ENCODE measurements around the gene SETBP1.

Gene SETBP1

GRCh38 chr18:44685296-44685695 lies 4.6 kb downstream of the SETBP1 start:
- TF ChIP-seq CTCF (IDR thresholded peaks at IDR 0.05; ENCODE audit: insufficient read depth, low read depth, low read length, missing control alignments) = no peak
- no peak overlapping the region for H3K4me3 ChIP-seq (ENCODE audit: low read depth, low read length)
- no peak for DNase-seq (ENCODE audit: low read depth)

GRCh38 chr18:44686156-44686555 lies 5.5 kb downstream of the SETBP1 start:
- DNase-seq (ENCODE audit: low read depth) = no peak
- TF ChIP-seq CTCF (IDR thresholded peaks at IDR 0.05; ENCODE audit: insufficient read depth, low read depth, low read length, missing control alignments) = no peak
- H3K4me3 ChIP-seq (ENCODE audit: low read depth, low read length) = no peak overlapping the region

GRCh38 chr18:44687421-44687820 lies 6.7 kb downstream of the SETBP1 start:
- no peak for DNase-seq (ENCODE audit: low read depth)
- no peak for TF ChIP-seq CTCF (IDR thresholded peaks at IDR 0.05; ENCODE audit: insufficient read depth, low read depth, low read length, missing control alignments)

GRCh38 chr18:44689736-44690135 lies 9.0 kb downstream of the SETBP1 start:
- no peak overlapping the region for H3K4me3 ChIP-seq (ENCODE audit: low read depth, low read length)
- no peak for TF ChIP-seq CTCF (IDR thresholded peaks at IDR 0.05; ENCODE audit: insufficient read depth, low read depth, low read length, missing control alignments)
- DNase-seq (ENCODE audit: low read depth) = no peak

More at GRCh38 chr18:44687421-44687820, 6.7 kb downstream of the SETBP1 start:
- H3K4me3 ChIP-seq (ENCODE audit: low read depth, low read length) = no peak overlapping the region

GRCh38 chr18:44691148-44691925 lies 10.6 kb downstream of the SETBP1 start:
- no peak for TF ChIP-seq CTCF (IDR thresholded peaks at IDR 0.05; ENCODE audit: insufficient read depth, low read depth, low read length, missing control alignments)
- DNase-seq (ENCODE audit: low read depth) = no peak
- H3K4me3 ChIP-seq (ENCODE audit: low read depth, low read length) = no peak overlapping the region

GRCh38 chr18:44693030-44693784 lies 12.5 kb downstream of the SETBP1 start:
- no peak for DNase-seq (ENCODE audit: low read depth)
- TF ChIP-seq CTCF (IDR thresholded peaks at IDR 0.05; ENCODE audit: insufficient read depth, low read depth, low read length, missing control alignments) = no peak

More at GRCh38 chr18:44693030-44693784, 12.5 kb downstream of the SETBP1 start:
- H3K4me3 ChIP-seq (ENCODE audit: low read depth, low read length) = no peak overlapping the region
